AG04450 (cell line): ENCODE results near the gene DIP2C. TPM values are rescaled to one million over a fixed set of nuclear protein-coding genes. Genes with fewer than 3 reads are reported as not detected.
A peak's percentile ranks its signal among the peaks of the same experiment; 100 is the strongest.

Source experiments
- CTCF ChIA-PET: fragments of 300-600, 350-600 bp; formaldehyde crosslinking; extraction: SDS; loops from one replicate; lab custom pipeline; 2022; ENCODE audit warnings: antibody characterized with exemption, inconsistent platforms; lab: Charles Lee
- POLR2A ChIA-PET: fragments of 350-600 bp; formaldehyde crosslinking; extraction: SDS; loops from one replicate; lab custom pipeline; 2021; ENCODE audit warnings: antibody characterized with exemption, inconsistent platforms; lab: Yijun Ruan, JAX
- DNase-seq: peaks from one replicate; pipeline ENCODE4 v3.0.0-alpha.2; 2011; ENCODE audit warnings: low read depth, low spot score
- H3K27ac ChIP-seq: one replicate; pipeline ENCODE4 v1.5.1; 2012; ENCODE audit warnings: low read depth, low read length, control low read depth
- H3K27me3 ChIP-seq: one replicate; pipeline ENCODE4 v1.6.0; 2012; ENCODE audit warnings: low read length; ENCODE audit not compliant: control insufficient read depth, insufficient read depth
- H3K4me3 ChIP-seq: 2 replicates; pipeline ENCODE4 v1.5.1; 2011; ENCODE audit warnings: mild to moderate bottlenecking, low read depth, low read length, control low read depth
- H3K9me3 ChIP-seq: 2 replicates; pipeline ENCODE4 v1.5.1; 2012; ENCODE audit warnings: low read length; ENCODE audit not compliant: control insufficient read depth, insufficient read depth
- CTCF ChIP-seq: IDR thresholded peaks from 2 replicates; pipeline ENCODE4 v1.5.1; 2011; ENCODE audit warnings: low read depth, low read length, control low read depth, inconsistent platforms
- polyA plus RNA-seq: library from polyadenylated mRNA; depleted of rRNA; stranded (reverse); fragments of >200 nt; gene quantifications from 2 replicates; pipeline ENCODE4 v1.2.3, GENCODE V29; 2011

Gene DIP2C
- polyA plus RNA-seq, 1 experiment, result 9.6 TPM

- ChIA-PET CTCF (interaction anchor here (0.5 kb wide), 1 partner anchor 78 kb away, joined by 3 read pairs; no protein-coding TSS in a partner anchor), POLR2A (no interaction called here)
- Histone ChIP-seq H3K4me3 (no peak overlapping the region), H3K27me3 (no peaks in the 10 kb centered on the region), H3K9me3 (no peaks in the 10 kb centered on the region; the same call in 1 of the 2 replicates), H3K27ac (no peak overlapping the region)
- DNase-seq, result no peak
- TF ChIP-seq CTCF, result no peak
Observed at GRCh38 chr10:409408-410040, 279.9 kb downstream of the DIP2C start.

GRCh38 chr10:408236-408635 is 281.2 kb downstream of the DIP2C start:
- ChIA-PET POLR2A (no interaction called here), CTCF (no interaction called here)
- no peak for TF ChIP-seq CTCF

GRCh38 chr10:406976-407375 is 282.5 kb downstream of the DIP2C start:
- H3K27me3 ChIP-seq, result no peaks in the 10 kb centered on the region
- TF ChIP-seq CTCF, result no peak
- ChIA-PET CTCF (no interaction called here), POLR2A (no interaction called here)
- H3K4me3 ChIP-seq, result no peak overlapping the region
- no peak overlapping the region for H3K27ac ChIP-seq
- H3K9me3 ChIP-seq, result no peaks in the 10 kb centered on the region
- no peak for DNase-seq

More at GRCh38 chr10:408236-408635, 281.2 kb downstream of the DIP2C start:
- Histone ChIP-seq H3K9me3 (no peaks in the 10 kb centered on the region), H3K4me3 (no peak overlapping the region), H3K27me3 (no peaks in the 10 kb centered on the region), H3K27ac (no peak overlapping the region)
- DNase-seq, result no peak

- ChIA-PET CTCF (interaction anchor here (1.0 kb wide), 1 partner anchor 11 kb away, joined by 3 read pairs; no protein-coding TSS in a partner anchor), POLR2A (no interaction called here)
- H3K27ac ChIP-seq, result no peak overlapping the region
- TF ChIP-seq CTCF, result no peak
- H3K27me3 ChIP-seq, result no peaks in the 10 kb centered on the region
- no peaks in the 10 kb centered on the region for H3K9me3 ChIP-seq
- H3K4me3 ChIP-seq, result no peak overlapping the region
- no peak for DNase-seq
Observed at GRCh38 chr10:405648-406047, 283.8 kb downstream of the DIP2C start.

GRCh38 chr10:404991-405390 is 284.5 kb downstream of the DIP2C start:
- ChIA-PET POLR2A (no interaction called here), CTCF (no interaction called here)
- no peak for DNase-seq
- H3K9me3 ChIP-seq, result no peaks in the 10 kb centered on the region
- H3K4me3 ChIP-seq, result no peak overlapping the region
- no peaks in the 10 kb centered on the region for H3K27me3 ChIP-seq
- H3K27ac ChIP-seq, result peak overlapping the region; percentile 35
- no peak for TF ChIP-seq CTCF
